ENCODE data around the gene BBIP1. TPM values are rescaled to one million over a fixed set of nuclear protein-coding genes. Genes with fewer than 3 reads are reported as not detected.

The BBIP1 gene
- total RNA-seq, 2 experiments from 2014 or later = 17.1 to 21.9 TPM

- ChIA-PET POLR2A (interaction anchor here (1.0 to 3.0 kb wide), 9 partner anchors 8 to 109 kb away, joined by 3 to 19 read pairs (median 9); partner anchors contain the start of genes BBIP1 and SHOC2), CTCF (interaction anchor here (1.7 to 1.8 kb wide), 2 partner anchors 62 to 120 kb away, joined by 4 read pairs; no protein-coding TSS in a partner anchor)
- peaks cover 99% of the 10 kb centered on the region for H3K4me1 Mint-ChIP-seq (ENCODE audit: low read depth)
- no peaks in the 10 kb centered on the region for H3K36me3 ChIP-seq (ENCODE audit: insufficient read depth, low read length)
- TF ChIP-seq CTCF (IDR thresholded peaks at IDR 0.05) = no peak
- peak overlapping the region; percentile 18 for H3K4me3 Mint-ChIP-seq
- H3K4me1 ChIP-seq (ENCODE audit: insufficient read depth, low read length) = peaks cover 97% of the 10 kb centered on the region
- peak overlapping the region; percentile 88 to 99 for H3K27ac ChIP-seq (ENCODE audit: low read depth in 1 of 2, low read length in 2 of 2)
- no peak overlapping the region for H3K4me3 ChIP-seq (ENCODE audit: low read length)
- H3K36me3 Mint-ChIP-seq (ENCODE audit: low read depth) = peaks cover 9% of the 10 kb centered on the region
- no peak for ATAC-seq (ENCODE audit: poor library complexity)
- H3K9me3 Mint-ChIP-seq = no peaks in the 10 kb centered on the region
- H3K27ac Mint-ChIP-seq = peak overlapping the region; percentile 96
- intact Hi-C loops (cut with DNase I, micrococcal nuclease) = loop anchor here in 1 of 2 experiments (2.0 kb wide), 1 partner anchor 15 kb away; no protein-coding TSS in a partner anchor
- H3K27me3 ChIP-seq (ENCODE audit: control insufficient read depth in 1 of 2, insufficient read depth in 2 of 2, low read length in 2 of 2) = no peaks in the 10 kb centered on the region
- no peaks in the 10 kb centered on the region for H3K9me3 ChIP-seq (ENCODE audit: control insufficient read depth in 1 of 2, insufficient read depth in 1 of 2, low read length in 2 of 2)
- H3K27me3 Mint-ChIP-seq = no peaks in the 10 kb centered on the region
- DNase-seq = peak in 2 of 14 experiments; percentile 48 to 50
These were observed 53.0 kb downstream of the BBIP1 start for GRCh38 chr10:110865809-110866482.

GRCh38 chr10:110865186-110865808, 53.7 kb downstream of the BBIP1 start:
- ChIA-PET POLR2A (interaction anchor here (0.8 to 3.0 kb wide), 17 partner anchors 8 to 654 kb away, joined by 3 to 28 read pairs (median 4); partner anchors contain the start of genes BBIP1 and SHOC2), CTCF (interaction anchor here (1.3 to 1.8 kb wide), 3 partner anchors 15 to 119 kb away, joined by 3 to 4 read pairs (median 4); no protein-coding TSS in a partner anchor)
- peak overlapping the region; percentile 37 for H3K4me3 ChIP-seq (ENCODE audit: low read length)
- ATAC-seq (ENCODE audit: poor library complexity) (no peak), DNase-seq (no peak)
- H3K4me1 ChIP-seq (ENCODE audit: insufficient read depth, low read length) = peaks cover 97% of the 10 kb centered on the region
- no peaks in the 10 kb centered on the region for H3K27me3 Mint-ChIP-seq
- H3K9me3 ChIP-seq (ENCODE audit: control insufficient read depth in 1 of 2, insufficient read depth in 1 of 2, low read length in 2 of 2) = no peaks in the 10 kb centered on the region
- intact Hi-C loops (cut with DNase I, micrococcal nuclease) = loop anchor here in 1 of 2 experiments (2.0 kb wide), 1 partner anchor 14 kb away; no protein-coding TSS in a partner anchor
- H3K4me1 Mint-ChIP-seq (ENCODE audit: low read depth) = peaks cover 99% of the 10 kb centered on the region
- no peak for TF ChIP-seq CTCF (IDR thresholded peaks at IDR 0.05)
- H3K27ac ChIP-seq (ENCODE audit: low read depth in 1 of 2, low read length in 2 of 2) = peak overlapping the region; percentile 88 to 99
- H3K27ac Mint-ChIP-seq = peak overlapping the region; percentile 96
- H3K4me3 Mint-ChIP-seq = peak overlapping the region; percentile 6
- peaks cover 5% of the 10 kb centered on the region for H3K36me3 Mint-ChIP-seq (ENCODE audit: low read depth)
- H3K36me3 ChIP-seq (ENCODE audit: insufficient read depth, low read length) = no peaks in the 10 kb centered on the region
- no peaks in the 10 kb centered on the region for H3K9me3 Mint-ChIP-seq
- no peaks in the 10 kb centered on the region for H3K27me3 ChIP-seq (ENCODE audit: control insufficient read depth in 1 of 2, insufficient read depth in 2 of 2, low read length in 2 of 2)

- H3K36me3 Mint-ChIP-seq (ENCODE audit: low read depth) = peaks cover 5% of the 10 kb centered on the region
- DNase-seq = peak in 11 of 14 experiments; percentile 26 to 95 (median 58)
- POLR2A ChIA-PET = interaction anchor here (0.6 to 3.0 kb wide), 20 partner anchors 9 to 963 kb away, joined by 3 to 28 read pairs (median 4); partner anchors contain the start of genes BBIP1 and SHOC2
These were observed 54.3 kb downstream of the BBIP1 start for GRCh38 chr10:110864662-110865140.

More at GRCh38 chr10:110864662-110865140, 54.3 kb downstream of the BBIP1 start:
- H3K4me3 Mint-ChIP-seq = peak overlapping the region; percentile 86
- Histone ChIP-seq H3K9me3 (ENCODE audit: control insufficient read depth in 1 of 2, insufficient read depth in 1 of 2, low read length in 2 of 2) (no peaks in the 10 kb centered on the region), H3K27me3 (ENCODE audit: control insufficient read depth in 1 of 2, insufficient read depth in 2 of 2, low read length in 2 of 2) (no peaks in the 10 kb centered on the region), H3K4me1 (ENCODE audit: insufficient read depth, low read length) (peaks cover 97% of the 10 kb centered on the region), H3K36me3 (ENCODE audit: insufficient read depth, low read length) (no peaks in the 10 kb centered on the region), H3K4me3 (ENCODE audit: low read length) (peak overlapping the region; percentile 37), H3K27ac (ENCODE audit: low read depth in 1 of 2, low read length in 2 of 2) (peak overlapping the region; percentile 88 to 99)
- TF ChIP-seq CTCF (IDR thresholded peaks at IDR 0.05) = no peak
- CTCF ChIA-PET = interaction anchor here (0.7 to 1.8 kb wide), 5 partner anchors 8 to 118 kb away, joined by 3 to 4 read pairs (median 3); no protein-coding TSS in a partner anchor
- intact Hi-C loops (cut with DNase I, micrococcal nuclease) = loop anchor here in 1 of 2 experiments (1.0 to 2.0 kb wide), 2 partner anchors 8 to 14 kb away; no protein-coding TSS in a partner anchor
- peak; percentile 67 for ATAC-seq (ENCODE audit: poor library complexity)
- H3K9me3 Mint-ChIP-seq = no peaks in the 10 kb centered on the region
- peak overlapping the region; percentile 96 for H3K27ac Mint-ChIP-seq
- H3K4me1 Mint-ChIP-seq (ENCODE audit: low read depth) = peaks cover 99% of the 10 kb centered on the region
- H3K27me3 Mint-ChIP-seq = no peaks in the 10 kb centered on the region
